Heart left ventricle (tissue), 16 donors: ENCODE measurements around the gene CFAP73. TPM values are rescaled to one million over a fixed set of nuclear protein-coding genes. Genes with fewer than 3 reads are reported as not detected.

Experiments
- ATAC-seq, 4 donors: fragments of 200-7000 bp; cut with Tn5 transposase; one replicate each; pipeline ENCODE4 v1.9.1; 2020 to 2022; ENCODE audit warnings: moderate library complexity in 4 of 4, mild to moderate bottlenecking in 3 of 4, moderate number of reproducible peaks in 1 of 4
- DNase-seq, 5 donors: peaks; one replicate each; pipeline ENCODE4 v3.0.0-alpha.2; 2020
- H3K27ac ChIP-seq, 12 donors: fragments of 200-600 bp; sonication (generic) in 4 of 12; one replicate each; pipeline versions ENCODE4 v1.5.0 to v1.8.0; 2016 to 2022; ENCODE audit warnings: mild to moderate bottlenecking in 2 of 12
- H3K27me3 ChIP-seq, 9 donors: fragments of 200-600 bp; sonication (generic) in 2 of 9; one replicate each; pipeline versions ENCODE4 v1.5.1 to v1.8.0; 2016 to 2022; ENCODE audit warnings: mild to moderate bottlenecking in 3 of 9
- H3K36me3 ChIP-seq, 9 donors: fragments of 200-600 bp; sonication (generic) in 2 of 9; one replicate each; pipeline versions ENCODE4 v1.5.0 to v1.8.0; 2018 to 2022; ENCODE audit warnings: mild to moderate bottlenecking in 2 of 9
- H3K4me1 ChIP-seq, 12 donors: fragments of 200-600 bp; sonication (generic) in 4 of 12; one replicate each; pipeline versions ENCODE4 v1.5.0 to v1.8.0; 2016 to 2022; ENCODE audit warnings: mild to moderate bottlenecking in 3 of 12
- H3K4me3 ChIP-seq, 12 donors: fragments of 200-600 bp; sonication (generic) in 4 of 12; one replicate each; pipeline versions ENCODE4 v1.5.0 to v1.8.0; 2017 to 2022; ENCODE audit warnings: mild to moderate bottlenecking in 9 of 12, moderate library complexity in 4 of 12
- H3K9me3 ChIP-seq, 12 donors: fragments of 200-600 bp; sonication (generic) in 4 of 12; one replicate each; pipeline versions ENCODE4 v1.5.0 to v1.8.0; 2016 to 2022; ENCODE audit warnings: mild to moderate bottlenecking in 1 of 12
- CTCF ChIP-seq, 12 donors: fragments of 200-600 bp; sonication (generic) in 4 of 12; IDR thresholded peaks; one replicate each; pipeline versions ENCODE4 v1.5.0 to v1.8.0; 2018 to 2022; ENCODE audit warnings: antibody characterized with exemption in 12 of 12, mild to moderate bottlenecking in 5 of 12
- POLR2A ChIP-seq, 2 donors: fragments of 450-650 bp; IDR thresholded peaks; one replicate each; pipeline ENCODE4 v1.6.1; 2017; ENCODE audit warnings: antibody characterized with exemption in 2 of 2, mild to moderate bottlenecking in 2 of 2, moderate library complexity in 2 of 2
- WGBS, 4 donors: extraction: QIAGEN DNeasy Blood & Tissue Kit in 2 of 4; methylation state at CpG; one replicate each; pipeline versions ENCODE4 v1.1.5 to v1.1.7; 2013 to 2018; 5-methylcytosine and 5-hydroxymethylcytosine counted together
- intact Hi-C, 10 donors: fragments of 100-400 bp; cut with DNase I; formaldehyde crosslinking; loops; one replicate each; pipeline versions ENCODE4 v1.11.1 to v1.14.2; 2022
- polyA plus RNA-seq, 2 donors: library from polyadenylated mRNA; stranded (reverse); fragments of 200-250 nt; gene quantifications; one replicate each; pipeline ENCODE4 v1.2.3, GENCODE V29; 2013
- total RNA-seq, 9 donors: library from RNA; depleted of rRNA in 2 of 9; stranded (reverse); fragments of >200 nt in 2 of 9; fragmentation: NEBNext Ultra II Directional in 3 of 9; extraction: Animal tissue kit (Norgen Biotek cat#: 25700) in 3 of 9; gene quantifications; one replicate each; pipeline versions ENCODE4 v1.1.0 to v1.2.4, GENCODE V29; 2016 to 2023
- donor health status: ischemic (EF 13 %, LVEDD 7.1; RV severe dilation, severe dysfunction).
- donor health status: healthy with polysubstance abuse.
- donor health status: DM: no; HTN: yes; CAD: no.
- donor health status: DM: no; HTN: no; CAD: no.
- donor health status: ischemic (EF 25% LVEDD 6.9; RV normal size, moderate dysfunction).
- donor health status: ischemic (EF 25% LVEDD 5.7; RV mildly dilated, moderate dysfunction).
- donor health status: healthy.
- donor health status: DM: yes; HTN: yes; CAD: no.
- donor health status: ischemic (EF 35%, LVEDD 5.7; RV mildly dilated, moderate dysfunction).
- donor health status: nonischemic (EF 11% LVEDD 7.7; RV severe dilation, severe dysfunction).
- donor health status: DM: yes; HTN: yes; CAD: no.
- donor health status: PGD.
- donor health status: ischemic (EF 29% LVEDD 5.4; RV normal size, mild dysfunction).
- donor health status: nonischemic (EF 23%, LVEDD 6.1; RV moderate dilation, normal function).

Gene CFAP73
- total and polyA plus RNA-seq, 11 donors = 0.04 to 0.11 TPM; not detected in 9

GRCh38 chr12:113133666-113134065 lies 15.9 kb upstream of the CFAP73 start:
- no peak for ATAC-seq
- Histone ChIP-seq H3K27me3 (peaks cover 13 to 63% (median 31%) of the 10 kb centered on the region in 9 donors), H3K9me3 (no peaks in the 10 kb centered on the region), H3K36me3 (no peaks in the 10 kb centered on the region), H3K4me1 (peaks cover 0 to 11% (median 0%) of the 10 kb centered on the region in 12 donors), H3K4me3 (no peak overlapping the region), H3K27ac (no peak overlapping the region)
- TF ChIP-seq POLR2A (IDR thresholded peaks at IDR 0.05) = no peak
- no peak for TF ChIP-seq CTCF (IDR thresholded peaks at IDR 0.05)
- intact Hi-C loops = no loop called here
- WGBS, 4 donors = 54 to 67% (median 63%) methylated on average over 3 of the region's 3 CpGs
- DNase-seq = no peak

GRCh38 chr12:113134071-113134470 lies 15.5 kb upstream of the CFAP73 start:
- WGBS, 4 donors = 61 to 83% (median 73%) methylated on average over 1 to 2 of the region's 2 CpGs
- TF ChIP-seq POLR2A (IDR thresholded peaks at IDR 0.05) (no peak), CTCF (IDR thresholded peaks at IDR 0.05) (no peak)
- DNase-seq (no peak), ATAC-seq (no peak)
- H3K9me3 ChIP-seq = no peaks in the 10 kb centered on the region
- no peaks in the 10 kb centered on the region for H3K36me3 ChIP-seq
- H3K27ac ChIP-seq = no peak overlapping the region
- H3K4me3 ChIP-seq = no peak overlapping the region
- intact Hi-C loops = no loop called here
- peaks cover 13 to 63% (median 31%) of the 10 kb centered on the region in 9 donors for H3K27me3 ChIP-seq
- peaks cover 0 to 11% (median 0%) of the 10 kb centered on the region in 12 donors for H3K4me1 ChIP-seq

GRCh38 chr12:113134521-113134951 lies 15.0 kb upstream of the CFAP73 start:
- Histone ChIP-seq H3K27me3 (peaks cover 13 to 63% (median 31%) of the 10 kb centered on the region in 9 donors), H3K4me3 (no peak overlapping the region), H3K9me3 (no peaks in the 10 kb centered on the region), H3K4me1 (peaks cover 0 to 11% (median 0%) of the 10 kb centered on the region in 12 donors), H3K27ac (no peak overlapping the region), H3K36me3 (no peaks in the 10 kb centered on the region)
- intact Hi-C loops = no loop called here
- 53 to 70% (median 63%) methylated on average over 6 of the region's 6 CpGs for WGBS, 4 donors
- no peak for TF ChIP-seq CTCF (IDR thresholded peaks at IDR 0.05)
- TF ChIP-seq POLR2A (IDR thresholded peaks at IDR 0.05) = no peak
- ATAC-seq = no peak
- DNase-seq = no peak

GRCh38 chr12:113135178-113136127 lies 14.1 kb upstream of the CFAP73 start, which contains the start of gene RASAL1:
RASAL1 (minus strand) TSS chr12:113135761; CDS start chr12:113135462, 299 bp downstream.
- Histone ChIP-seq H3K27ac (no peak within 1 kb of the TSS), H3K4me1 (peaks cover 0 to 11% (median 0%) of the 10 kb centered on the region in 12 donors), H3K36me3 (no peaks in the 10 kb centered on the region), H3K27me3 (peaks cover 13 to 60% (median 29%) of the 10 kb centered on the region in 9 donors), H3K9me3 (no peaks in the 10 kb centered on the region), H3K4me3 (peak within 1 kb of the TSS in 1 of 12 donors; percentile 8)
- TF ChIP-seq CTCF (IDR thresholded peaks at IDR 0.05) (peak in 9 of 12 donors; percentile 8 to 42 (median 28)), POLR2A (IDR thresholded peaks at IDR 0.05) (no peak)
- WGBS, 4 donors = 4 to 5% (median 4%) methylated on average over 31 to 68 of the region's 68 CpGs
- DNase-seq (peak in 1 of 5 donors; percentile 13), ATAC-seq (peak in 2 of 4 donors; percentile 24 to 26)
- intact Hi-C loops = no loop called here
